Measurements from ENCODE around the gene IRAK1.

IRAK1 gene

DNA sequence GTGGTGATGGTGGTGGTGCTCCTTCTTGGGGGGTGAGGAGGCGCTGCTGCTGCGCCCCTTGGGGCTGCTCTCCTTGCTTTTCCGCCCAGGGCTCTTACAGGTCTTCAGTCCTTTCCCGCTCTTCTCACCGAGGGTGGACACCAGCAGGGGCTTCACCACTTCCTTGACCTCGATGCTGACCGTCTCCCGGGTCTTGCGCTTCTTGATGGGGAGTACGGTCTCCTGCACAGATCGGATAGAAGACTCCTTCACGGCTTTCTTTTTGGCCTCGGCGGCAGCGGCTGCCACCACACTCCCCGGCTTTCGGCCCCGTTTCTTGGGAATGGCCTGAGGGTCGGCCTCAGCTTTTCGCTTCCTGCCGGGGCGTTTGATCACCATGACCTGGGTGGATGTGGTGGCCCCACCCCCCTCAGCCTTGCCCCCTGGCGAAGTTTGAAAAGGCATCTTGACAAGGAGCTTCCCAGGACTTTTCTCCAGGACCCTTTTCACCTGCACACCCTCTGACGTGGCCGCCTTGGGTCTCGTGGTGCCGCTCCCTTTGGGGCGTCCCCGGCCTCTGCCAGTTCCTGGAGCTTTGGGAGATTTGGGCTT, 11.1 kb upstream of the IRAK1 start:
- H3K4me1 ChIP-seq (ENCODE audit: low read depth, poor library complexity, severe bottlenecking): no peaks in the 10 kb centered on the region
- no peak overlapping the region for H3K9ac ChIP-seq
- H3K4me2 ChIP-seq: no peak overlapping the region
- TF ChIP-seq, protein P1, sequence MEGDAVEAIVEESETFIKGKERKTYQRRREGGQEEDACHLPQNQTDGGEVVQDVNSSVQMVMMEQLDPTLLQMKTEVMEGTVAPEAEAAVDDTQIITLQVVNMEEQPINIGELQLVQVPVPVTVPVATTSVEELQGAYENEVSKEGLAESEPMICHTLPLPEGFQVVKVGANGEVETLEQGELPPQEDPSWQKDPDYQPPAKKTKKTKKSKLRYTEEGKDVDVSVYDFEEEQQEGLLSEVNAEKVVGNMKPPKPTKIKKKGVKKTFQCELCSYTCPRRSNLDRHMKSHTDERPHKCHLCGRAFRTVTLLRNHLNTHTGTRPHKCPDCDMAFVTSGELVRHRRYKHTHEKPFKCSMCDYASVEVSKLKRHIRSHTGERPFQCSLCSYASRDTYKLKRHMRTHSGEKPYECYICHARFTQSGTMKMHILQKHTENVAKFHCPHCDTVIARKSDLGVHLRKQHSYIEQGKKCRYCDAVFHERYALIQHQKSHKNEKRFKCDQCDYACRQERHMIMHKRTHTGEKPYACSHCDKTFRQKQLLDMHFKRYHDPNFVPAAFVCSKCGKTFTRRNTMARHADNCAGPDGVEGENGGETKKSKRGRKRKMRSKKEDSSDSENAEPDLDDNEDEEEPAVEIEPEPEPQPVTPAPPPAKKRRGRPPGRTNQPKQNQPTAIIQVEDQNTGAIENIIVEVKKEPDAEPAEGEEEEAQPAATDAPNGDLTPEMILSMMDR (conservative IDR thresholded peaks at IDR 0.05; ENCODE audit: low read depth, low read length): no peak
- no peak overlapping the region for H2AFZ ChIP-seq (ENCODE audit: low read depth)
- no peaks in the 10 kb centered on the region; the same call in 1 of the 2 replicates for H3K79me2 ChIP-seq (ENCODE audit: insufficient read depth, low read depth)
- H4K20me1 ChIP-seq (ENCODE audit: insufficient read depth): no peaks in the 10 kb centered on the region
- no peaks in the 10 kb centered on the region for H3K36me3 ChIP-seq (ENCODE audit: insufficient read depth)
- H3K27ac ChIP-seq: no peak overlapping the region
- H3K27me3 ChIP-seq (ENCODE audit: insufficient read depth, low read depth): no peaks in the 10 kb centered on the region
- H3K4me3 ChIP-seq (IDR thresholded peaks at IDR 0.05; ENCODE audit: insufficient read depth, low read depth, low read length): no peak overlapping the region

DNA sequence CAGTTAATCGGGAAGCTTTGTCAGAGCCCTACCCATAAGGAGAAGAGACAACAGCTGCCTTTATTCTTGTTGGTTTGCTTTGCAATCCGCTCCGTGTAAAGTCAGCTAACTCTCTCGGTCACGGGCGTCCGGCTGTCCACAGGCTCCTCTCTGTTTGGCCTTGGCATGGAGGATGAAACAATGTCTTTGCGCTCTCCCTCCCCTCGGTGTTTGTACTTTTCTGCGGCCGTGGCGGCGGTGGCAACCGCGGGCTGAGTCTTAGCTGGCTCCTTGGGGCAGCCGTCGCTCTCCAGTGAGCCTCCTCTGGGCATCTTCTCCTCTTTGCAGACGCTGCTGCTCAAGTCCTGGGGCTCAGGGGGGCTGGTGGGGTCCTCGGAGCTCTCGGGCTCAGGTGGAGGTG, 10.6 kb upstream of the IRAK1 start:
- Histone ChIP-seq H3K4me2 (no peak overlapping the region), H3K9ac (no peak overlapping the region), H3K27ac (no peak overlapping the region), H3K4me1 (ENCODE audit: low read depth, poor library complexity, severe bottlenecking) (no peaks in the 10 kb centered on the region), H3K79me2 (ENCODE audit: insufficient read depth, low read depth) (no peaks in the 10 kb centered on the region; the same call in 1 of the 2 replicates), H3K36me3 (ENCODE audit: insufficient read depth) (no peaks in the 10 kb centered on the region), H3K27me3 (ENCODE audit: insufficient read depth, low read depth) (no peaks in the 10 kb centered on the region), H3K4me3 (IDR thresholded peaks at IDR 0.05; ENCODE audit: insufficient read depth, low read depth, low read length) (no peak overlapping the region), H2AFZ (ENCODE audit: low read depth) (no peak overlapping the region), H4K20me1 (ENCODE audit: insufficient read depth) (no peaks in the 10 kb centered on the region)
- TF ChIP-seq, protein P1 (conservative IDR thresholded peaks at IDR 0.05; ENCODE audit: low read depth, low read length): no peak

DNA sequence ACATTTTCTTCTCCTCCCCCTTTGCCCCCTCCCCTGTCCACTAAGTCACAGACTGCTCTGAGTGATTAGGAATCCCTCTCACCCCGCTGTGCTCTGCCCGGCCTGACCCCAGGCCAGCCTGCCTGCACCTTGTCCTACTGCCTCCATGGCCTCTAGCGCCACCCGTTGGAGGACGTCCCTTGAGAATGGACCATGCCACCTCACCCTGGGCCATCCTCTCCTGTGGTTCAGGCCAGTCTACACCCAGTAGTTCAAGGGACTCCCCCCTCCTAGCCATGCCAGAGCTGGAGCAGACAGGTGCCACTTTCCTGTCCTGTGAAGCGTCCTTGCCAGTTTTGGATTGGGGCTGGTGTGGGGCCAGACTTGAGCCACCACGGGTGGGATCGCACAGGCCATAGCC, 9.7 kb upstream of the IRAK1 start:
- no peaks in the 10 kb centered on the region for H4K20me1 ChIP-seq (ENCODE audit: insufficient read depth)
- TF ChIP-seq, protein P1 (conservative IDR thresholded peaks at IDR 0.05; ENCODE audit: low read depth, low read length): no peak
- H3K4me3 ChIP-seq (IDR thresholded peaks at IDR 0.05; ENCODE audit: insufficient read depth, low read depth, low read length): no peak overlapping the region
- H3K27ac ChIP-seq: no peak overlapping the region
- H3K4me2 ChIP-seq: no peak overlapping the region
- H3K79me2 ChIP-seq (ENCODE audit: insufficient read depth, low read depth): no peaks in the 10 kb centered on the region
- H2AFZ ChIP-seq (ENCODE audit: low read depth): no peak overlapping the region
- no peaks in the 10 kb centered on the region for H3K27me3 ChIP-seq (ENCODE audit: insufficient read depth, low read depth)
- no peak overlapping the region for H3K9ac ChIP-seq
- no peaks in the 10 kb centered on the region for H3K4me1 ChIP-seq (ENCODE audit: low read depth, poor library complexity, severe bottlenecking)
- no peaks in the 10 kb centered on the region for H3K36me3 ChIP-seq (ENCODE audit: insufficient read depth)

DNA sequence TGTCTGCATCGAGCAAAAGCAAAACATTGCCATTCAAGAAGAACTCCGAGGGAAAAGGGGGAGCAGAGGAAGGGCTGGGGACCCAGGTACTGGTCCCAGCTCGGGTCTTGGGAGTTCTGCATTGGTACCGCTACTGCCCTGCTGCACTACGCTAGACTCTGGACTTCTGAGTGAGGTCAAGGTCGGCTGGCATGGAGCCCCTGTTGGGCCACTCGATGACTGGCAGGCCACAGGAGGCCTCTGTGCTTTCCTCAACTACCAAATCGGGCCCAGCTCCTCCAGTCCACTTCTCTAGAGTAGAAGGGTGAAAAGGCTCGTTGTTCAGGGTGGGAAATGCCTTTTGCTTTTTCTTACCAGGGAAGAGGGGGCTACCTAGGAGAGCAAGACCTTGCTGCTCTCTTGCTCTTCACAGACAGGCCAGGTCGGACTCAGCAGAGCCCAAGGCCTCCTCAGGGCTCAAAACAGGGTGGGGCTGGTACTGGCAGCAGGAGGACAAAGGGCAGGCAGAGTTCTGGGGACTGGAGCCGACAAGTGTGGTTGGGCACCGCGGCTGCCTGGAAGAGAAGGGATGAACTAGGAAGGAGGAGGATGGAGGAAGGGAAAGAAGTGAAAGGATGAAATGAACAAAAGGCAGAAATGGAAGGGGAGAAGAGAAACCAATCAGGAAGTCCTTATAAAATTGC, 8.9 kb upstream of the IRAK1 start:
- Histone ChIP-seq H3K27ac (no peak overlapping the region), H3K4me3 (IDR thresholded peaks at IDR 0.05; ENCODE audit: insufficient read depth, low read depth, low read length) (no peak overlapping the region), H3K79me2 (ENCODE audit: insufficient read depth, low read depth) (no peaks in the 10 kb centered on the region), H3K36me3 (ENCODE audit: insufficient read depth) (no peaks in the 10 kb centered on the region), H3K4me1 (ENCODE audit: low read depth, poor library complexity, severe bottlenecking) (no peaks in the 10 kb centered on the region), H2AFZ (ENCODE audit: low read depth) (no peak overlapping the region), H4K20me1 (ENCODE audit: insufficient read depth) (no peaks in the 10 kb centered on the region), H3K9ac (no peak overlapping the region), H3K4me2 (no peak overlapping the region), H3K27me3 (ENCODE audit: insufficient read depth, low read depth) (no peaks in the 10 kb centered on the region)
- TF ChIP-seq, protein P1 (conservative IDR thresholded peaks at IDR 0.05; ENCODE audit: low read depth, low read length): no peak
